Left ventricle myocardium superior (tissue), 1 donor: ENCODE data around the gene NR1H4. TPM values are rescaled to one million over a fixed set of nuclear protein-coding genes. Genes with fewer than 3 reads are reported as not detected.
"Not testable (repeated sequence)": the region's sequence is repeated elsewhere in the genome, so short reads cannot be mapped to it uniquely, and the experiment has no call there.

Experiments used
- ATAC-seq: fragments of 200-7000 bp; cut with Tn5 transposase; one replicate; pipeline ENCODE4 v1.9.1; 2020; ENCODE audit warnings: mild to moderate bottlenecking, moderate library complexity
- DNase-seq: peaks from one replicate; pipeline ENCODE4 v3.0.0-alpha.2; 2020
- intact Hi-C: fragments of 100-400 bp; cut with micrococcal nuclease; formaldehyde crosslinking; loops from one replicate; pipeline ENCODE4 v1.11.0; 2022
- total RNA-seq: library from RNA; stranded (reverse); fragmentation: NEBNext Ultra II Directional; extraction: Animal tissue kit (Norgen Biotek cat#: 25700); gene quantifications from one replicate; pipeline ENCODE4 v1.2.1, GENCODE V29; 2021
- donor health status: DM: no; HTN: yes; CAD: no; lungs with severe emphysema.

NR1H4 gene
- total RNA-seq, 1 donor from 2014 or later: not detected

- DNase-seq: no peak
- intact Hi-C loops: loop anchor here (10.0 kb wide), 1 partner anchor 213 kb away; no protein-coding TSS in a partner anchor
Measured at GRCh38 chr12:100557357-100557756, 83.7 kb downstream of the NR1H4 start.

DNA sequence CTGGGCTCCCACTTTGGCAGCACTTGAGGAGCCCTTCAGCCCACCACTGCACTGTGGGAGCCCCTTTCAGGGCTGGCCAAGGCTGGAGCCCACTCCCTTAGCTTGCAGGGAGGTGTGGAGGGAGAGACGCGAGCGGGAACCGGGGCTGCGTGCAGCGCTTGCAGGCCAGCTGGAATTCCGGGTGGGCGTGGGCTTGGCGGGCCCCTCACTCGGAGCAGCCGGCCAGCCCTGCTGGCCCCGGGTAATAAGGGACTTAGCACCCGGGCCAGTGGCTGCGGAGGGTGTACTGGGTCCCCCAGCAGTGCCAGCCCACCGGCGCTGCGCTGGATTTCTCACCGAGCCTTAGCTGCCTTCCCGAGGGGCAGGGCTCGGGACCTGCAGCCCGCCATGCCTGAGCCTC lies 85.6 kb downstream of the NR1H4 start:
- intact Hi-C loops: loop anchor here (10.0 kb wide), 1 partner anchor 214 kb away; no protein-coding TSS in a partner anchor
- not testable (repeated sequence) for ATAC-seq, DNase-seq

More at GRCh38 chr12:100557357-100557756, 83.7 kb downstream of the NR1H4 start:
- no peak for ATAC-seq

DNA sequence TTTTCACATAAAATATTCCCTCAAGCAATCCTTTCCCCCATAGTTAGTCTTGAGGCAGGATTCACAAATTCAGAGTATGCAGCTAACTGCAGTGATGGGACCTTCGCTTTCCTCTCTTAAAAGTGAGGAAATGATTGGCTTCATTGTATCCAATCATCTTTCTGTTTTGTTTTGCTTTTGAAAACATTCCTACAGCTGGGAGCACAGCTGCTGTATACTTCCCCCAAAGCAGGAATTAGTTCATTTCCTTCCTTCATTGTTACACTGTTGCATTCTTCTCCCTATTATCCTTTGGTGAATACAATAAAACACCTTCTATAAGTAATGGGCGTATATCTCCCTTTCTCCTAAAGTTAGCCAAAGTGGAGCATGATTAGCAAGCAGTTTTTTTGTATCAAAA lies 90.4 kb downstream of the NR1H4 start:
- no peak for DNase-seq
- intact Hi-C loops: no loop called here
- ATAC-seq: peak; percentile 57

DNA sequence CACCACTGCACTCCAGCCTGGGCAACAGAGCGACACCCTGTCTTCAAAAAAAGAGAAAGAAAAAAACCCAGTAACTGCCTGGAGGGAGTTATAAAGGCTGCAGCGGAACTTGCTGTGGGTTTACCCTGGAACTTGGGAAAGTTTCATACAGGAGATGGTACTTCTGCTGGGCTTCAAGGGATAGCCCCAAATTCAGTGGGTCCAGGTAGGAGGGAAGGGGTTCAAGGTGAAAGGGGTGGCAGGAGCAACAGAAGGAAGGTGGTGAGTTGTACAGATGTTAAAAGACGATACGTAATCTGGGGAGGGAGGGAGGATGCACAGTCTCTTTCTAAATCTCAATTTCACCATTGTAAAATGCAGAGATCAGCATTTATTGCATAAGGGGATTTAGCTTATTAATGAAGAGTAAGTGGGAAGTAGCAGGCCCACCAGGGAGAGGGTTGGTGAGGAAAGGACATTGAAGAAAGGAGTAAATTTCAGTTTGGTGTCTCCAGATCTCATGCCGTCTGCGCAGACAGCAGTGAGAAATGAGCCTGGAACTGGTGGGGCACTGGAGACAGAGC lies 91.3 kb downstream of the NR1H4 start:
- intact Hi-C loops: no loop called here
- DNase-seq (no peak), ATAC-seq (no peak)

GRCh38 chr12:100565987-100566545 lies 92.4 kb downstream of the NR1H4 start:
- ATAC-seq (peak; percentile 48), DNase-seq (no peak)
- intact Hi-C loops: no loop called here

DNA sequence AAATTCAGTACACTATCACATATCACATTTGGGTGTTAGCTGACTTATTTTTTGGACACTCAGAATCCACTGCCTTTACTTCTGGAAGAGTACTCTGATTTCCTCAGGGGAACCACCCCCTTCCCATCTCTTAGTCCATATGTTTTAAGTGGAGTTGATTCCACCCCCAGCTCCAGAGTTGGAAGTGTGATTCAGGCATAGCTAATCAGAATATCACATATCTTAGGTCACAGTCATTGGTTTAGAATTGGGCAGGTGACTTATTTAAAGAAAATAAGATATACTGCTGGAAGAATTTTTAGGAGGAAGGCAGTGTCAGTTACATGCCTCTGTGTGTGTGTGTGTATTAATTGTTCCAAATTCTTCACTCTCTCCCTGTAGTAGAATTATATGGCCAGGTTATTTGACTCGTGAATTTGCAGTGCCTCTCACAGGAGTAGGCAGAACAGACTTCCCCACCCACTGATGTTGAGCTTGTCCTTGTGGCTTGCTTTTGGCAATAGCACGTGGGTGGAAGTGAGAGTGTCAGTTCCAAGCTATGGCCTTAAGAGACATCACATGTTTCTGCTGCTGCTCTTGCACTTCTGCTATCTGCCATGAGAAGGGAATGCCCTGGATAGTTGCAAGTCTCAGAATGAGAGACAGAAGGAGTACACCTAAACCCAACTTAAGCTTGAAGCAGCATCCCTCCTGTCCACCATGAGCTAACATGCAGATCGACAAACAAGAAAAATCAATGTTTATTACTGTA lies 93.4 kb downstream of the NR1H4 start:
- DNase-seq: no peak
- peak; percentile 77 for ATAC-seq
- intact Hi-C loops: no loop called here

- DNase-seq: no peak
- no peak for ATAC-seq
- intact Hi-C loops: no loop called here
Measured at GRCh38 chr12:100567945-100568344, 94.3 kb downstream of the NR1H4 start.

DNA sequence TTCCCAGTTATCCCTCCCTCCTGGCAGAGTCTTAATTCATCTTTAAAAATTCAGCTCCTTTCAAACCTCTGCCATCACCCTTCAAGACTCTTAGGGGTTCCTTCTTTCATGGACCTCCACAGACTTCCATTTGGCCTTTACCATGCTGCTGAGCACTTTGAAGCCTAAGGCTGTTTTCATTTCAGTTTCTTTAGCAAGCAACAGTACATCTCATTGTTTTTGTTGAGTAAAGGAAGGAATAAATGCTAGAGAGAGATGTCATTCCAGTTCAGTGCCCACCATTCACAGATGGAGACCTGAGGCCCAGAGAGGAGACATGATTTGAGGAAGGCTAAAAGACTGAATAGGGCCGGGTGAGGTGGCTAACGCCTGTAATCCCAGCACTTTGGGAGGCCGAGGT lies 98.5 kb downstream of the NR1H4 start:
- intact Hi-C loops: no loop called here
- DNase-seq: no peak
- no peak for ATAC-seq

- intact Hi-C loops: no loop called here
- peak; percentile 100 for ATAC-seq
- DNase-seq: peak; percentile 95
Measured at GRCh38 chr12:100573292-100574186, 99.9 kb downstream of the NR1H4 start, which contains the start of gene GAS2L3. GAS2L3 (plus strand) TSS chr12:100573684; CDS start chr12:100594905, 21,221 bp downstream.

DNA sequence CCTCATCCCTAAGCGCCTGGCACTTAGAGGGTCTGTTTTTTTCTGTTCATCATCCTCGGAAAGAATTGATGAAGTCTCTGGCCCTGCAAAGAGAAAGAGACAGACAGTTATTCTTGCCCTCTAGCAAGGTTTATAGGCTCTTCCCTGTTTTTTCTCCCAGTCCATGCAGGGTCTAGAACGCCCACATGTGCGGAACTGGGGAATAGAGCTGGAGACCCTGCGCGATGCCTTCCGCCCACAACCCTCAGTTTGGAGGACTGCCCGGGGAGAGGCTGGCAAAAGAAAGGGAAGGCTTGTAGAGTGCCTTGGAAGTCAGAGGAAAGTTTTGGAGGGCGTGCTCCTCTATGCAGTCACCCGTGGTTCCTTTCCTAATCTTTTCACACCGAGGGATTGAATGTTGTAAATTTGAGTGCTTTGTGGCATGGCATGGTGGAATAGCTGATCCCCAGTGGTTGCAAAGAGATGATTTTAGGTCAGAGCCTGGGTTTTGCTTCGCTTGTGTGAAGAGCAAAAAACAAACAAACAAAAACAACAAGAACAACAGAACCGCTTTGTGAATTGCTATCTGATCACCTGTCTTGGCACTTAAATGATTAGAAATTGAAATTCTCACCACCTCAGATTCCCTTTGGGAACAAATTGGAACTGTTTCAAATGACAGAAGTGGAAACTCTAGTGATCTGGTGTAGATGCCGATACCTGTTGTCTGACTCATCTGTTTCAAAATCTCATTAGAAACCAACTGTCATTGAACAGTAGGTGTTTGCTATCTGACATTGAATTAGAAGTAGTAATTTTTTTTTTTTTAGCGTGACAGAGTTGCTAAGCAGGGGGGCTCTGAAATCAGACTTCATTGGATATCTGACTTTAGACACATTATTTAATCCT lies 100.8 kb downstream of the NR1H4 start:
- peak; percentile 30 for ATAC-seq
- peak; percentile 39 for DNase-seq
- intact Hi-C loops: no loop called here

- ATAC-seq (no peak), DNase-seq (no peak)
- intact Hi-C loops: loop anchor here (2.0 kb wide), 1 partner anchor 34 kb away; no protein-coding TSS in a partner anchor
Measured at GRCh38 chr12:100576331-100577036, 102.8 kb downstream of the NR1H4 start.

DNA sequence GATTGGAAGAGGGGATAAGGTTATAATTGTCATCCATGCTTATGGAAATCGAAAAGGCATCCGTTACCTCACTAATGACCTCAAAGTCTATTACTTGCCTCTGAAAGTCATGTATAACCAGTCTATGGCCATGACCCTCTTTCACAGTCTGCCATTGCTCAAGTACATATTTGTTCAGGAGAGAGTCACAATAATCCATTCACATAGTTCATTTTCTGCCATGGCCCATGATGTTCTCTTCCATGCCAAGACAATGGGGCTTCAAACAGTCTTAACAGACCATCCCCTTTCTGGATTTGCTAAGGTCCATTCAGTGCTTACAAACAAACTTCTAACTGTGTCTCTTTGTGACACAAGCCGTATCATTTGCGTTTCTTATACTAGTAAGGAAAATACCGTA lies 105.3 kb downstream of the NR1H4 start:
- intact Hi-C loops: no loop called here
- DNase-seq (no peak), ATAC-seq (no peak)

GRCh38 chr12:100579844-100580243 lies 106.2 kb downstream of the NR1H4 start:
- intact Hi-C loops: no loop called here
- DNase-seq (no peak), ATAC-seq (no peak)

- ATAC-seq: no peak
- intact Hi-C loops: no loop called here
- DNase-seq: no peak
Measured at GRCh38 chr12:100584256-100584655, 110.6 kb downstream of the NR1H4 start.

DNA sequence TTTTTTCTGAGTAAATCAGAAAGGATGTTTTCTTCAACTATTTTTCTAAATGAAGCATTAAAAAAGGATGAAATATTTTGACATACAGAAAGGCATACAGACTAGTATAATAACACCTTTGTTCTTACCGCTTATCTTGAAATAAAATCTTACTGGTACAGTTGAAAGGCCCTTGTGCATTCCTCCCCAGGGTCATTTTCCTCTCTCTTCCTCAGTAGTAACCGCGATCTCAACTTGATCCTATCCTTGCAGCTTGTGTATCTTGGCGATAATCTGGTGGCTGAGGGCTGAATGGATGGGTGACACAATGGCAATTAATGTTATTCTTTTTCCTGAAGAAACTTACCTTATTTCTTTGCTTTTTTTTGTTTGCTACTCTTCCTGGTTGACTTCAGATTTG lies 118.3 kb downstream of the NR1H4 start:
- ATAC-seq: no peak
- intact Hi-C loops: no loop called here
- no peak for DNase-seq

DNA sequence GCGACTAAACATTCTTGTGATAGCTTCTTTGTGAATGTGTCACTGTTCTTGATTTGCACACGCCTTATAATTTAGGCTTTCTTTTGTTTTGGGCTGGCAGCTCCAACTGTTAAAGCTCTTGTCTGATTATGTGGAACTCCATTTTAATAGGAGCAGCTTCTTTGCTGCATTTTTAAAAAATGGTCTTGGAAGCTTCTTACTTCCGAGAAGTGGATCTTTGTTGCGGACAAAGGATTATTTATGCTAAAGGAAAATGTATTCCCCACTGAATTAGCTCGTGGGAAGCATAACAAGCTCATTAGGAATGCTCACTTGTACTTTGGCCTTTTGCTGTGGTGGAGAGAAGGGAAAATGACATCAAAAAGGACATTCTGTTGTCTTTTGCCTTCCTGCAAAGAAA lies 119.8 kb downstream of the NR1H4 start:
- ATAC-seq (no peak), DNase-seq (no peak)
- intact Hi-C loops: no loop called here

DNA sequence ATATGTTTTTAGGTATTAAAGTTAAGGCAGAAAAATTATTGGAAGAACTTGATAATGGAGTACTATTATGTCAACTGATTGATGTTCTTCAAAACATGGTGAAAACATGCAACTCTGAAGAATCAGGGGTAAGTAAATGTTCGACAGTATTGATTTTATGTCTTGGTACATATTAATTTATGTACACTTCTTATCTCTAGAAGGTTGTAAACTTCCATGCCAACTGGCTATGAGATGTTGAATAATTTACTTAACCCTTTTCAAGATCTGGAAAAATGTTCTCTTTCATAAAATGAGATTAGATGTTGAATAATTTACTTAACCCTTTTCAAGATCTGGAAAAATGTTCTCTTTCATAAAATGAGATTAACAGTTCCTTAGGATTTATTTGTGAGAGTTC lies 128.0 kb downstream of the NR1H4 start:
- intact Hi-C loops: no loop called here
- no peak for ATAC-seq
- DNase-seq: no peak

DNA sequence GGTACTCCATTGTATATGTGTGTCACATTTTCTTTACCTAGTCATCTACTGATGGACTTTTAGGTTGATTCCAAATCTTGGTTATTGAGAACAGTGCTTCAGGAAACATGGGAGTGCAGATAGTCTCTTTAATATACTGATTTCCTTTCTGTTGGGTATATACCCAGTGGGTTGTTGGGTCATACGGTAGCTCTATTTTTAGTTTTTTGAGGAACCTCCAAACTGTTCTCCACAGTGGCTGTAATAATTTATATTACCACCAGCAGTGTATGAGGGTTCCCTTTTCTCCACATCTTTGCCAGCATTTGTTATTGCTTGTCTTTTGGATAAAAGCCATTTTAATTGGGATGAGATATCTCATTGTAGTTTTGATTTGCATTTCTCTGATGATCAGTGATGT lies 129.3 kb downstream of the NR1H4 start:
- DNase-seq, intact Hi-C loops, ATAC-seq: not testable (repeated sequence)
